Keratinocyte (primary cell): ENCODE data around the gene DAB1. TPM values are rescaled to one million over a fixed set of nuclear protein-coding genes. Genes with fewer than 3 reads are reported as not detected.

ENCODE experiments used
- DNase-seq: peaks from one replicate; pipeline ENCODE4 v3.0.0-alpha.2; 2011; ENCODE audit warnings: low read depth, missing footprints, low spot score
- FAIRE-seq: peaks from 2 replicates; lab custom pipeline; 2011; peaks lifted over from hg19 to GRCh38; lab: Jason Lieb, UNC
- H2AFZ ChIP-seq: 2 replicates; pipeline ENCODE4 v1.6.0; 2012; ENCODE audit warnings: low read length, control low read depth, inconsistent platforms; ENCODE audit not compliant: control insufficient read depth
- H3K27ac ChIP-seq: 2 replicates; pipeline ENCODE4 v1.5.1; 2011; ENCODE audit warnings: low read length; ENCODE audit not compliant: control insufficient read depth, insufficient read depth
- H3K27me3 ChIP-seq: 3 replicates; pipeline ENCODE4 v1.6.0; 2011; ENCODE audit warnings: low read length; ENCODE audit not compliant: control insufficient read depth, insufficient read depth; ENCODE audit errors: extremely low read depth
- H3K36me3 ChIP-seq, 2 experiments: 2 replicates in 1 of 2; 3 replicates in 1 of 2; pipeline ENCODE4 v1.5.1; 2011; ENCODE audit warnings: low read length in 2 of 2, mild to moderate bottlenecking in 1 of 2; ENCODE audit not compliant: control insufficient read depth in 2 of 2, insufficient read depth in 2 of 2; ENCODE audit errors: extremely low read depth in 1 of 2
- H3K4me1 ChIP-seq: 3 replicates; pipeline ENCODE4 v1.5.1; 2011; ENCODE audit warnings: low read length; ENCODE audit not compliant: control insufficient read depth, insufficient read depth; ENCODE audit errors: extremely low read depth
- H3K4me2 ChIP-seq: 3 replicates; pipeline ENCODE4 v1.6.0; 2011; ENCODE audit warnings: low read depth, low read length; ENCODE audit not compliant: control insufficient read depth, insufficient read depth; ENCODE audit errors: extremely low read depth
- H3K4me3 ChIP-seq, 3 experiments: fragments of 200-600 bp in 1 of 3; sonication (generic) in 1 of 3; 2 replicates in 2 of 3; 3 replicates in 1 of 3; pipeline ENCODE4 v1.5.1; 2011 to 2016; ENCODE audit warnings: low read length in 3 of 3, mild to moderate bottlenecking in 3 of 3, control low read depth in 2 of 3, inconsistent platforms in 1 of 3, low read depth in 1 of 3, mixed read lengths in 1 of 3, mixed run types in 1 of 3, moderate library complexity in 1 of 3; ENCODE audit not compliant: control insufficient read depth in 2 of 3, insufficient read depth in 2 of 3; ENCODE audit errors: extremely low read depth in 1 of 3
- H3K79me2 ChIP-seq: 2 replicates; pipeline ENCODE4 v1.6.0; 2012; ENCODE audit warnings: low read length; ENCODE audit not compliant: control insufficient read depth, insufficient read depth
- H3K9ac ChIP-seq: 3 replicates; pipeline ENCODE4 v1.6.0; 2011; ENCODE audit warnings: low read length; ENCODE audit not compliant: control insufficient read depth, insufficient read depth; ENCODE audit errors: extremely low read depth
- H3K9me1 ChIP-seq: 3 replicates; pipeline ENCODE4 v1.6.0; 2011; ENCODE audit warnings: low read length; ENCODE audit not compliant: control insufficient read depth, insufficient read depth; ENCODE audit errors: extremely low read depth
- H3K9me3 ChIP-seq: 2 replicates; pipeline ENCODE4 v1.5.1; 2012; ENCODE audit warnings: low read depth, low read length; ENCODE audit not compliant: control insufficient read depth
- H4K20me1 ChIP-seq: 3 replicates; pipeline ENCODE4 v1.6.0; 2011; ENCODE audit warnings: low read length; ENCODE audit not compliant: control insufficient read depth, insufficient read depth; ENCODE audit errors: extremely low read depth
- CTCF ChIP-seq, 3 experiments: IDR thresholded peaks in 1 of 3; conservative IDR thresholded peaks in 1 of 3; optimal IDR thresholded peaks in 1 of 3; 2 replicates in 2 of 3; 3 replicates in 1 of 3; pipeline versions ENCODE3 to v1.5.1; 2011; ENCODE audit warnings: low read length in 3 of 3, mild to moderate bottlenecking in 3 of 3, moderate library complexity in 2 of 3, control low read depth in 1 of 3, inconsistent platforms in 1 of 3; ENCODE audit not compliant: insufficient read depth in 2 of 3; ENCODE audit errors: extremely low read depth in 1 of 3
- dilution Hi-C: fragments of 300-500 bp; cut with MboI; formaldehyde crosslinking; loops from one replicate; pipeline ENCODE4 v1.7.0; 2020; ENCODE audit warnings: low sequenced_read_pairs; ENCODE audit not compliant: extremely low pct_ligation_motif_present
- polyA plus RNA-seq, 5 experiments: library from polyadenylated mRNA; depleted of rRNA in 3 of 5; stranded (reverse) in 3 of 5; stranded (forward) in 1 of 5; unstranded in 1 of 5; fragments of >200 nt; gene quantifications; 1 replicate in 1 of 5; 2 replicates in 3 of 5; 3 replicates in 1 of 5; pipeline versions ENCODE4 v1.2.1 to v1.2.3, GENCODE V29; 2011 to 2012; ENCODE audit warnings: missing spikeins in 2 of 5, low read depth in 1 of 5, low replicate concordance in 1 of 5

The DAB1 gene
- polyA plus RNA-seq, 1 donor (not counting 4 experiments of a cell fraction or from before 2014, with no cell fraction given): 0.01 TPM

DNA sequence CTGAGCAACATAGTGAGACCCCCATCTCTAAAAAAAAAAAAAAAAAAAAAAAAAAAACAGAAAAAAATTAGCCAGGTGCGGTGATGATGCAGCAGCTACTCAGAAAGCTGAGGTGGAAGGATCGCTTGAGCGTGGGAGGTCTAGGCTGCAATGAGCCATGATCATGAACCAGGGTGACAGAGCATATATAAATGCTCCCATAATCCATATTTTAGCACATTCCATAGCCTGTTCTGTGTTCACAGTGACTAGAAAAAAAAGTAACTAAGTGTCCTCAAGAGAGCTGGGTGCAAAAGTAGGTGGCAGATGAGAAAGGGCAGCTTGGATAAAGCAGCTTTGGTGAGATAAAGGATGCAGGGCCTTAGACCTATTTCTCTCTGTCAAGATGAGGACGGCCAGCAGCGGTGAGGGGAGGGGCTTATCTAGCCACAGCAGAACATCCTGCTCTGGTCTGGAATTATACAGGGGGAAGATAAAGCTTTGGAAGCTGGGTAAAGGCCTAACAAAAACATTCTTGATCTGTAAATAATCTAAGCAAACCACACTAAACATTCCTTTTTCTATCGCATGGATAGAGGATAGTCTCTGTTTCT, 205.3 kb downstream of the DAB1 start:
- dilution Hi-C loops: no loop called here
- no peaks in the 10 kb centered on the region for H3K4me1 ChIP-seq
- H2AFZ ChIP-seq: no peak overlapping the region

DNA sequence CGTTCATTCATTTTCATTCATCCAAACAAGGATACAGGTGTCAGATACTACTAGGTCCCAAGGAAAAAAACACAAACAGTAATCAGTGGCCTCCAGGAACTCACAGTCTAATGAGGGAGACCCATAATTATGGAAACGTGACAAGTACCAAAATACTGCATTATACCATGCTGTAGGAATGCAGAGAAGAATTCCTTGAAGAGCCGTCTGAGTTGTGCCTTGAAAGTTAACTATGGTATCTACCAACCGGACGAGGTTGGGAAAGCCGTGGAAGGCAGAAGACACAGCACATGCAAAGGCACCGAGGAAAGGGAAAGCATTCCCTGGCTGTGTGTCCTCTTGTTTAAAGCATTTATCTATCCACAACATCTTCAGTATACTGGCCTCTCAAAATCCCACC, 206.0 kb downstream of the DAB1 start:
- Histone ChIP-seq H3K9me1 (no peaks in the 10 kb centered on the region), H3K4me1 (no peaks in the 10 kb centered on the region), H4K20me1 (no peaks in the 10 kb centered on the region), H3K27me3 (no peaks in the 10 kb centered on the region), H3K4me2 (no peak overlapping the region), H3K79me2 (no peaks in the 10 kb centered on the region), H3K27ac (no peak overlapping the region), H3K36me3 (no peaks in the 10 kb centered on the region), H2AFZ (no peak overlapping the region), H3K9me3 (no peaks in the 10 kb centered on the region), H3K9ac (no peak overlapping the region), H3K4me3 (no peak overlapping the region)
- DNase-seq (no peak), FAIRE-seq (no peak)
- dilution Hi-C loops: no loop called here
- no peak for TF ChIP-seq CTCF (optimal IDR thresholded peaks at IDR 0.05 in 1 of 3, IDR thresholded peaks at IDR 0.05 in 1 of 3, conservative IDR thresholded peaks at IDR 0.05 in 1 of 3; ENCODE audit: extremely low read depth in 1 of 3, insufficient read depth in 2 of 3, low read length in 3 of 3)

More for the DNA sequence above, 205.3 kb downstream of the DAB1 start:
- DNase-seq (no peak), FAIRE-seq (no peak)
- H3K9ac ChIP-seq: no peak overlapping the region
- no peak for TF ChIP-seq CTCF (optimal IDR thresholded peaks at IDR 0.05 in 1 of 3, IDR thresholded peaks at IDR 0.05 in 1 of 3, conservative IDR thresholded peaks at IDR 0.05 in 1 of 3; ENCODE audit: extremely low read depth in 1 of 3, insufficient read depth in 2 of 3, low read length in 3 of 3)
- H3K27me3 ChIP-seq: no peaks in the 10 kb centered on the region
- no peaks in the 10 kb centered on the region for H3K79me2 ChIP-seq
- no peaks in the 10 kb centered on the region for H4K20me1 ChIP-seq
- no peak overlapping the region for H3K27ac ChIP-seq
- no peak overlapping the region for H3K4me2 ChIP-seq
- no peaks in the 10 kb centered on the region for H3K36me3 ChIP-seq
- H3K9me1 ChIP-seq: no peaks in the 10 kb centered on the region
- H3K4me3 ChIP-seq: no peak overlapping the region
- H3K9me3 ChIP-seq: no peaks in the 10 kb centered on the region
